ENCODE measurements around the gene NPM1.

The NPM1 gene

GRCh38 chr5:171454549-171454948, 66.9 kb downstream of the NPM1 start:
- no peak for DNase-seq

GRCh38 chr5:171455522-171455921, 67.9 kb downstream of the NPM1 start:
- DNase-seq, result no peak

GRCh38 chr5:171457208-171457981, 69.7 kb downstream of the NPM1 start:
- no peak for DNase-seq

- no peak for DNase-seq
These were observed 72.2 kb downstream of the NPM1 start for GRCh38 chr5:171459839-171460238.

Data from DMS79 treated with DMSO at 0.1 percent for 48 hours (cell line).